ENCODE measurements around the gene DIP2B. TPM values are rescaled to one million over a fixed set of nuclear protein-coding genes. Genes with fewer than 3 reads are reported as not detected.

Gene DIP2B
- total RNA-seq, 1 donor from 2014 or later = 39.3 TPM

GRCh38 chr12:50589650-50590435, 85.1 kb downstream of the DIP2B start:
- H3K36me3 ChIP-seq (ENCODE audit: control insufficient read depth, insufficient read depth, low read length) = no peaks in the 10 kb centered on the region
- H3K4me3 ChIP-seq (ENCODE audit: low read depth, low read length) = no peak overlapping the region
- no peak for TF ChIP-seq CTCF (IDR thresholded peaks at IDR 0.05; ENCODE audit: insufficient read depth, low read length, poor library complexity, severe bottlenecking)
- DNase-seq (ENCODE audit: low read depth) = no peak
- H3K27me3 ChIP-seq (ENCODE audit: control insufficient read depth, insufficient read depth, low read length) = no peaks in the 10 kb centered on the region

- Histone ChIP-seq H3K4me3 (ENCODE audit: low read depth, low read length) (no peak overlapping the region), H3K36me3 (ENCODE audit: control insufficient read depth, insufficient read depth, low read length) (no peaks in the 10 kb centered on the region), H3K27me3 (ENCODE audit: control insufficient read depth, insufficient read depth, low read length) (no peaks in the 10 kb centered on the region)
- DNase-seq (ENCODE audit: low read depth) = no peak
- TF ChIP-seq CTCF (IDR thresholded peaks at IDR 0.05; ENCODE audit: insufficient read depth, low read length, poor library complexity, severe bottlenecking) = no peak
These were observed 86.1 kb downstream of the DIP2B start for GRCh38 chr12:50590869-50591268.

GRCh38 chr12:50595667-50596066, 90.9 kb downstream of the DIP2B start:
- Histone ChIP-seq H3K4me3 (ENCODE audit: low read depth, low read length) (no peak overlapping the region), H3K27me3 (ENCODE audit: control insufficient read depth, insufficient read depth, low read length) (no peaks in the 10 kb centered on the region), H3K36me3 (ENCODE audit: control insufficient read depth, insufficient read depth, low read length) (no peaks in the 10 kb centered on the region)
- TF ChIP-seq CTCF (IDR thresholded peaks at IDR 0.05; ENCODE audit: insufficient read depth, low read length, poor library complexity, severe bottlenecking) = no peak
- DNase-seq (ENCODE audit: low read depth) = no peak

GRCh38 chr12:50597200-50598195, 92.7 kb downstream of the DIP2B start:
- no peaks in the 10 kb centered on the region for H3K36me3 ChIP-seq (ENCODE audit: control insufficient read depth, insufficient read depth, low read length)
- peak; percentile 67 for DNase-seq (ENCODE audit: low read depth)
- no peak overlapping the region for H3K4me3 ChIP-seq (ENCODE audit: low read depth, low read length)
- peak; percentile 19 for TF ChIP-seq CTCF (IDR thresholded peaks at IDR 0.05; ENCODE audit: insufficient read depth, low read length, poor library complexity, severe bottlenecking)
- H3K27me3 ChIP-seq (ENCODE audit: control insufficient read depth, insufficient read depth, low read length) = no peaks in the 10 kb centered on the region

- DNase-seq (ENCODE audit: low read depth) = no peak
- H3K27me3 ChIP-seq (ENCODE audit: control insufficient read depth, insufficient read depth, low read length) = no peaks in the 10 kb centered on the region
- no peak for TF ChIP-seq CTCF (IDR thresholded peaks at IDR 0.05; ENCODE audit: insufficient read depth, low read length, poor library complexity, severe bottlenecking)
- H3K4me3 ChIP-seq (ENCODE audit: low read depth, low read length) = no peak overlapping the region
- no peaks in the 10 kb centered on the region for H3K36me3 ChIP-seq (ENCODE audit: control insufficient read depth, insufficient read depth, low read length)
These were observed 93.6 kb downstream of the DIP2B start for GRCh38 chr12:50598321-50598862.

Data from kidney epithelial cell (primary cell).